ENCODE results near the gene KRT17.
A peak's percentile ranks its signal among the peaks of the same experiment; 100 is the strongest.
"Not testable (repeated sequence)": the region's sequence is repeated elsewhere in the genome, so short reads cannot be mapped to it uniquely, and the experiment has no call there.

Gene KRT17

DNA sequence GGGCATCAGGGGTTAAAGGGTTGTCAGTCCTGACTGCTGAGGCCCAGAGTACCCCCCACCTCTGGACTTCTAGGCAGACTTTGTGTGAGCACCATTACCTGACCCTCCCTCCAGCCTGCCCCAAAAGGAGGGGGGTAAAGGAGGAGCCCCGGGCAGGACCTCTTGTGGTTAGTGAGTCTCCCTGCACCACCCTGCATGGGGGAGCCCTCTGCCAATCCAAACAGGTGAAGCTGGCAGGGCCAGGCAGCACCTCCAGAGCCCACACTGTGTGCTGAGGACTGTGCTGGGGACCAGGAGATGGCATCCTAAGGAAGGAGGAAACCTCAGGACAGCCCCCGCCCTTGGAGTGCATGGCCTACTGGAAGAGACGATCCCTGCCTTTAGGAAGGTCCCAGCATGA, 35.1 kb downstream of the KRT17 start:
- no peak for DNase-seq

DNA sequence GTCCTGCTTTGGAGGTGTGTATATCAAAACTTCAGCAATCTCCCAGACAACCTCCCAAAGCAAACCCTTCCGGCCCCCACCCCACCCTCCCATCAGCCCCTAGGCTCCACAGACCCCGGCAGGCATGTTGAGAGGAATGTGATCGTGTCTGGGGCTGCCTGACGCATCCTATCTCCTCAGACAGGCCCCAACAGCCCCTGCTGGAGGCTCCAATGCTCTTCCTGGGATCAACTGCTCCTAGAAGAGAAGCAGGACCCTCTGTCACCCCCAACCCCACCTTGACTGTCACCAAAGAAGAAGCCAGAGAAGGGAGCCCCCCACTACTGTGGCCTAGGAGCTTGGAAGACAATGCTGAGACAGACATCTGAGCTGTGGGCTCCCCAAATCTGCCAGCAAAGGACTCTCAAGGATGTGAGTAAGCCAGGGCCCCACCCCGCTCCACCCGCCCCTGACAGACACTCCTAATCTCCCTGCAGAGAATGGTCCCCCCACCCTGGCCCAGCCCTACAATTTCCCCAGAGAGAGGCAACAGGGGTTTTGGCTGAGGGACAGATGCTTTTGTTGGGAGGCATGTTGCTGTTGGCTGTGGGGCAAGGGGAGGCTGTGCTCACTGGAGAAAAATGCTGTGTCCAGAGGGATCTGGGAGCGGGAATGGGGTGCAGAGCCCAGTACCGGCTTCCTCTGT, 36.1 kb downstream of the KRT17 start:
- no peak for DNase-seq

DNA sequence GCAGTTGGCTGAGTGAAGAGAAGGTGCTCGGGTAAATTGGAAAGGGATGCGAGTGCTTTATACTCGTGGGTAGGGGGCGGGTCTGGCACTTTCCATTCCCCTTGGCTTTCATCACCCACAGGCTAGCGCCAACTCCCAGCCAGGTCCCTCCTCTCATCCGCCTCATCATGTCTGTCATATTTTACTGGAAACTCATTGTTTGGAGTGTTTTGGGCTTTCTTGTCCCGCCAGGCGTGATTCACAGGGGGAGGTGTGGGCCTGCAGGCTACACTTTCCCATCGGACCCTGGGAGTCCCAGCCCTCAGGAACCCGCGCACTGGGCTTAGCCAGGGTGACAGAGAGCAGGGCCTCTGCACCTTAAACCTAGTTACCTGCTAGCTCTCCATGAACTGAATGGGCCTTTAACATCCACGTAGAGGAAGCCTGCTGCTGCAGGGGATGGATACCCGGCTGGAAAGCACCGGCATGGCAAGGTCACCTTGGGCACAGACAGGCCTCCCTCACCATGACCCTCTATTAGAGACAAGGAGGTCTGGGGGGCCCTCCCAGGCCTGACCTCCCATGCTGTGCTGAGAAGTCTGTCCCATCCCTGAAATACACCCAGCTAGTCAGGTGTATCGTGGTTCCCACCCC, 37.4 kb downstream of the KRT17 start, which contains the start of gene KRT14:
TSS of gene KRT14 (minus strand) at position 33 of the 633 bp plus-strand sequence. CDS start 61 bp downstream, outside the sequence.
- DNase-seq: no peak

DNA sequence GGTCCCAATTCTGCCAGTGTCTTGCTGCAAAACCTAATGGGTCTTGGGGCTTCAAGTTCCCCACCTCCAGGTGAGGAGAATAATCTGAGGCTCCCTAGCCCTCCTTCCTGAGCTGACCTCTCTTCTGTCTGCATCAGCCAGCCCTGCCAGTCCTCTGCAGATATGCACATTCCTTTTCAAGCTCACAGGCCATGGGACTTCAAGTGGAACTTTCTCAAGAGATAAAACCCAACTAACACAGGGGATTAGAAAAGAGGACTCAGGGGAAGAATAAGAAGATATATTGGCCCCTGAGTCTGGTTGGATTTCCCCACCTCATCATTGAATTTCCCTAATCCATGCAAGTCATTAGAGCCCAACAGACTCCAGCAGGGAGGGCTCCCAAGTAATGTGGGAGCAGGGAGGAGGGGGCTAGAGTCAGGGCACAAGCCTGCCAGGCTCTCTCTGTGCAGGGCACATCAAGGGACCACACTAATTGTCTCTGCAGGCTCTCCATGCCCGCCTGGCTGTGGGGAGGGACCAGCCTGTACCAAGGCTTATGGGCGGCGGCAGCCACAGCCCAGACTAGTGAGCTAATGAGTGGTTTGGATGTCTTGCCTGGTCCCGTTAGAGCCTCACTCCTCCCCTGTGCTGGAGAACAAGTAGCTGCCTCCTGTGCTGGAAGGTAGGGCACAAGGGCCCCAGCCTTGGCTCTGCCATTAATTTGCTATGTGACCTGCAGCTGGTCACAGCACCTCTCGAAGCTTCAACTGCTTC, 38.9 kb downstream of the KRT17 start:
- DNase-seq: no peak

DNA sequence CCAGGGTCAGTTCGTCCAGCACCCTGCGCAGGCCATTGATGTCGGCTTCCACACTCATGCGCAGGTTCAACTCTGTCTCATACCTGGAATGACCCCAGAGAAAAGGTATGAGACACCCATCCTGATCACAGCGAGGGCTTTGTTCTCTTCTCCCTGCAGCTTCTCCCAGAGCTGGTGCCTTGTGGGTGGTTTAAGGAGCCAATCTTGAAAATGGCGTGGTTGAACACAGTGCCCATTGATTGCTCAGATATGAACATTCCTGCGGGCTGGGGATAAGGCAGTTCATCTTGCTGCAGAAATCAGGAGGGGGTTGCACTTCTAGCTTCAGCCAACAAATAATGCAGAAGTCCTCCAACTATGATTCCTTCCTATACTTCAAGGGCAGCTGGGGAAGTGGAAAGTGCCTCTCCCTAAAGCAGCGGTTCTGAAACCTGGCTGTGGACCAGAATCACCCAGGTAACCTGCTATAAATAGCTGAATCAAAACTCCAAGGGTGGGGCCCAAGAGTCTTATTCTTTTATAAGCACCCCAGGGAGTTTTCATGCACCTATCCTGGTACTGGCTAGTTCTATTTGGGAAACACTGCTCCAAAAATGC, 39.9 kb downstream of the KRT17 start:
- DNase-seq: not testable (repeated sequence)

GRCh38 chr17:41583137-41584127, 40.9 kb downstream of the KRT17 start:
- DNase-seq: no peak

DNA sequence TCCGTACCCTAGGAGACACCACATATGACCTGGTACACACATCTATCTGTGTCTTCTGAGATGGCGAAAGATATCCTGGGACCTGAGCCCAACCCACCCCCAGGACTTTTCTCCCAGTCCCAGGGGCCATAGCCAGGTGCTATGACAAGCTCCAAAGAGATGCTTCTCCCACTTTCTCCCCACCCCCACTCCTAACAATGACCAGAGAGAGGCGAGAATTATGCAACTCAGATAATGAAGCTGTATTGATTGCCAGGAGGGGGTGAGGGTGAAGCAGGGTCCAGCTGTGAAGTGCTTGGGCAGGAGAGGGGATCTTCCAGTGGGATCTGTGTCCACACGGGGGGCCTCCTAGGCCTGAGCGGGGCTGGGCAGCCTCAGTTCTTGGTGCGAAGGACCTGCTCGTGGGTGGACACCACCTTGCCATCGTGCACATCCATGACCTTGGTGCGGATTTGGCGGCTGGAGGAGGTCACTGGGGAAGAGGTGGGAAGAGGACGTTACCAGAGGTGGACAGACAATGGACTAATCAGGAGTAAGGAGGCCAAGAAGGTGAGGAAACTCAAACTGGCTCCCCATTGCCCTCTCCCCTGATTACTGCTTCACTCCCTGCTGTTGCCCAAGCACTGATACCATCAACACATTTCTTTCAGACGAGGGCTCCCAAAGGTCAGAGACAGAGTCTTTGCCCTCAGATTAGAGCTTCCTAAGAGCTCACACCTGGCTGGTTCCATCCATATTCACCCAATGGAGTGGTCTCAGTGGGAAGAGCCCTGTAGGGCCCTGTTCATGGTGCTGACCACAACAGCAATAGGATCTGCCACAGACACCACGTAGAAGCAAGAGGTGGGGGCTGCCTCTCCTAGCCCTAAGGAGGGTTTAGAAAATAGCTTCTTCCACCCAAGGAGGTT, 42.1 kb downstream of the KRT17 start:
- not testable (repeated sequence) for DNase-seq

DNA sequence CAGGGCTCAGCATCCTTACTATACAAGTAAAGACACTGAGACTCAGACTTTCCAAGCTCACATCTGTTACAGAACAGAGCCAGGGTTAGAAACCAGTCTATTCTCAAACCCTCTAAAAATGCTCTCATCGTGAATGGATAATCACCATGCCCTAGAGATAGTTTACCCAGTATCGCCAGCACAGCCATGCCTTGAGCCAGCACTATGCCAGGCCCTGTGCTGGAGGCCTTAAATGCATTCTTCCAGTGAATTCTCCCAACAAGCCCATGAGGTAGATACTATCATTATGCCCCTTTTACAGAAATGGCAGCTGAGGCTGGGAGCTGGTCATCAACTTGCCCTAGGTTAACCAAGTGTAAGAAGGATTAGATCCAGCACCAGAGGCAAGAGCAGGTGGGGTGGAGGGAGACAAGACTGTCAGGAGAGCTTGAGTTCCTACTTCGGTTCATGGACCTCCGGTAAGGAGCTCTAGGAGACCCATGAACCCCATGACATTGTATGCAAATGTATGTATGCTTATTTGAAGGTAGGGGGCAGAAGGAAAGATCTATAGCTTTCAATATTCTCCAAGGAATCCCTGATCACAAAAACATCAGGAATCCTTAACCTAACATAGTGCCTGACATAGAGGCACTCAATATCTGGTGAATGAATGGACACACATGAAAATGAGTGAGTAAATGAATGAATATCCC, 42.9 kb downstream of the KRT17 start:
- DNase-seq: no peak

DNA sequence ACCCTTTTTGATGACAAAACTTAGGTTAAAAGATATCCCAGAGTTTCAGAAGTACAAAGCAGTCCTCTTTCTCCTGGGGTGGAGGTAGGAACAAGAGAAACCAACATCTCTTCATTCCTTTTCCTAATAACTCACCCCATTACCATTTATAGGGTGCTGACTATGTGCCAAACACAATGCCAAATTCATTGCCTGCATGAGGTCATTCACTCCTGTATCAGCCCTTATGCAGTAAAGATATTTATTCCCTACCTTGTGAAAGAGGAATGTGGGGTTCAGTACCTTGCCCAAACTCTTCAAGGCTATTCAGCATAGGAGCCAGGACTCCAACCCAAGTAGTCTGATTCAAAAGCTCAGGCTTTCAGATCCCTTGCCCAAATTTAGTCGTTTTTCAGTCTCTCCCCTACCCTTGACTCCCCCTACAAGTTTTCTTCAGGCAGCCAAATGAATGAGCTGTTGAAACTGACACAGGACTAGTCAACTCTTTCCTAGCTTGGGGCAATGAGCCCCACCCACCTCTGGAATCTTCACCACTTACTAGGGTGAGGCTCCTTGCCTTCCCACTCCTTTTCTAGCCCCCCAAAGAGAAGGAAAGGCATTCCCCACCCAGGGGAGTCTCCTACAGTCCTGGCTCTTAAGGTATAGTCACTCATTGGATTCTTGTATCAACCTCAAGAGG, 43.5 kb downstream of the KRT17 start:
- no peak for DNase-seq

- DNase-seq: no peak
These were observed 44.2 kb downstream of the KRT17 start for GRCh38 chr17:41580244-41580575.

GRCh38 chr17:41579484-41580243, 44.7 kb downstream of the KRT17 start:
- DNase-seq: peak; percentile 40

DNA sequence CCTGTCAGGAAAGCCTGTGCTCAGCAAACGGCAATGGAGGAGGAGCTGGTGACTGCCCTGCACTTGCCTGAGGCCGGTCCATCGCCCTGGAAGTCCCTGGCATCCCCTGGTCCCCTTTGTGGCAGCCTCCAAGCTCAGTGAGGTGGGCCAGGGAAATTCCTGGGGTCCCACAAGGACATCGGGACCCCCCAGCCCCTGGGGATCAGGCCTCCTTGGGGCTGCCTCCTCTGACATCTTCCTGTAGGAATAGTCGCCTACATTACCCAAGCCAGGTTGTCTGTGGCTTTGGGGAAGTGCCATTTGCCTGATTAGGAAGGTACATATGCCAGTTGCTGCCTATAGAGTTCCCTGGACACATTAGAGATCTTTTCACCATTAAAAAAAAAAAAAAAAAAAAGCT, 45.4 kb downstream of the KRT17 start:
- no peak for DNase-seq

DNA sequence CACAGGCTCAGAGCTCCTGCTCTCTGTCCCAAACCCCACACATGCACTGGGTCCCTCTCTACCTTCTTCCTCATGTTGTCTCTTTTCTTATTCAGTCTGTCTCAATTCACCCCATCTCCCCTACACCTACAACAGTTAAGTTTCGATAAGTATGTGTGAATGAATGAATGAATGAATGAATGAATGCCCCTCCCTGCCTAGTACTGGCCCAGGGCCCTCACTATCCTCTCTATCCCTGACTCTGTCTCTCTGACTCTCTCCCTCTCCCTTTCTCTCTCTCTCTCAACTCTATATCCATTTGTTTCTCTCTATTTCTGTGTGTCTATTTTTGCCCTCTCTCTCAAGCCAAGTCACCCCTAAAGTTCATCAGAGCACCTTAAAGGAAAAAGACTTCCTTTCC, 45.8 kb downstream of the KRT17 start:
- no peak for DNase-seq

DNA sequence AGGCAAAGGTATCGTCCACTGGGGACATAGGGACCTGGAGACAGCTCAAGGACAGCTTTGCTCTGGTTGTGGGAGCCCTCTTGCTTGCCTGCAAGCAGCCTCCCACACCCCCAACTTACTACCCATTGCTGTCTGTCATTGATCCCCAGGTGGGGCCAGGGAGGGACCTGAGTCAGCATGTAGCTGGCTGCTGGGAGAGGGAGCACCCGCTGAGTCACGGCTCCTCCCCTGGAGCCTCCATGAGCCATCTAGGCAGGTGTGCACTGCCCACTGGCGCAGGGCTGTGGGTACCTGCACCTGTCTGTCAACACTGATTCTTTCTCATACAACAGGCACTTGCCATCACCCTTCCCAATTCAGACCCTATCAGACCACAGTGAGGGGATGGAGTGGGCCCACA, 47.6 kb downstream of the KRT17 start:
- not testable (repeated sequence) for DNase-seq

DNA sequence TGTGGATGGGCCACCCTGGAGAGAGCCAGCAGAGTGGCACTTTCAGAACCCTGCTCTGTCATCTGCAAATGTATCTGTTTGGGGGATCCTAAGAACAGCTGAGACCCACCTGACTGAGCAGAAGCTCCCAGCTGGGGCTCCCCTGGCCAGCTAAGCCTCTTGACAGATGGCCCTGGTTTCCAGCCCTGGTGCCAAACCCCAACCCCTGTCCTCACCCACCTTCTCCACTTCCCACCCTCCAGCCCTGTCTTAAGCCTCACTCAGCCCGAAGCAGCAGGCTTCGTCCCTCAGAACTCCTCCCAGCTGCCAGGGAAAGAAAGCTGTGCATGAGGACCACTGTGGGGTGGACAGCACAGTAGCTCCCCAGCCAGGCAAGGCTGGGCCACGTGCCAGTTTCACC, 49.0 kb downstream of the KRT17 start:
- no peak for DNase-seq

DNA sequence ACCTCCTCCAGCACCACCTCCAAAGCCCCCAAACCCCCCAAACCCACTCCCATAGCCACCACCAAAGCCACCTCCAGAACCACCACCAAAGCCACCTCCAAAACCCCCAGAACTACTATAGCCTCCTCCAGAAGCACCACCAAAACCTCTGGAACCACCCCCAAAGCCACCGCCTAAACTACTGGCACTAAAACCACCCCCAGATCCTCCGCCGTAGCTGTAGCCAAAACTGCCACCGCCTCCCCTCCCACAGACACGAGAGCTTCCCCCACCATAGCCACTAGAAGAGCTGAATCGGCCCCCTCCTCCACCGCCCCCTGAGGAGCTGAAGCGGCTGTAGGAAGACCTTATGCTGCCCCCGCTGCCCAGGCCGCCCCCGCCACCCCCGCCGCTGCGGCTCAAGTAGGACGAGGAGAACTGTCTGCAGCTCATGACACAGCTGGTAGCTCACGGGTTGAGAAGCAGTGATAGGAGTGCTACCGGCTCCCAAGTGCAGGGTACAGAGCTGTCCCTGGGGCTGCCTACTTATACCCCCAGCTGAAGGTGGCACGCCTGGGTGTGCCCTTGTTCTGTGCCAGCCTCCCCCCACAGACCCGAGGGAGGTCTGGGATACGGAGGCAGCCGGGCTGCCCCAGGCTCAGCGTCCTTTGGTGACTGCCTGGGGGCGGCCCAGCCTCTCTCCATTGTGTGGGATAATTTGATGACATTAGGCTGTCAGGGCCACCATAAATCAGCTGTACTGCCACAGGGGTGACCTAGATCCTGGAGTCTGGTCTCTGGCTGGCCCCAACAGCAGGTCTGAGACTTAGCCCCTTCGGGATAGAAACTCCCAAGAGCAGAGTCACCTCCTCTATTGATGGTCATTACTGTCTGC, 52.6 kb downstream of the KRT17 start, which contains the start of gene KRT9:
TSS of gene KRT9 (minus strand) at position 499 of the 874 bp plus-strand sequence. CDS start at position 432, 67 bp downstream.
- DNase-seq: no peak

All from KG1 (cell line).